Measurements from ENCODE around the gene HUS1.

Gene HUS1

DNA sequence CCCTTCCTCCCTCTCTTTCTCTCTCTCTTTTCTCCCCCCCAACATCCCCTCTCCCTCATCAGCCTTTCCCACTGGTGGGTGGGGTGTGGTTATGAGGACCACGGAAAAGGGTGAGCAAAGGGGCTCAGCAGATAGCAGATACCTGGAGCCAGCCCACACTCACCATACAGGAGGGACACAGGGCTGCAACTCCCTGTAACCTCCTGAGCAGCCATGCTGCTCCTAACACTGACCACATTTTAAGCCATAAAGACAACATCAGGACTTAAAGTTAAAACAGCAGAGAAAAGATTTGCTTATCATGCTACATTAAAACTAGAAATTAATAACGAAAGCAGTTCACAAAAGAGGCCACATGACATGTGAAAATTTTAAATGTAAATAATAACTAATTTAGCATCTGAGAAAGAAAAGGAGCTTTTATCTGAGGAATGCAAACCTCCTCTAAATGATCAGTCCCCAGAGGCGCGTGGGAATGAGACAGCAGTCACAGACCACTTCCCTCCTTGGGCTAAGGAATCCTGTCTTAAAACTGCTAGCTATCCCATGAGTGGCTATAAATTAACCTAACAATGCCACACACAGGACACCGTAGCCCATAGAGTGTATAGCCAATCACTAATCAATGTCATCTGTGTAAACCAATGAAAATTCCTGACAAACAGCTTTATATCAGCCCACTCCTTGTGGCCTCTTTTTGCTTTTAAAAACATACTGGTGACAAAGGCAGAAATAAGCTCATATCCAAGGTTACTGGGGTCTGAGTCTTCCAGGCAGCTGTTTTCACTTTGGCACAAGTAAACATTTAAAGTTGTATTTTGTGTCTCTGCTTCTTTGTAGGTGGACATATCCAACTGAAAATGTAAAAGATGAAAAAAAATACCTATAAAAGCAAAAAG lies 64.4 kb downstream of the HUS1 start:
- Histone ChIP-seq H2AFZ (ENCODE audit: low read depth) (no peak overlapping the region), H3K36me3 (ENCODE audit: insufficient read depth) (no peaks in the 10 kb centered on the region), H3K9ac (no peak overlapping the region), H4K20me1 (ENCODE audit: insufficient read depth) (no peaks in the 10 kb centered on the region), H3K27ac (no peak overlapping the region), H3K79me2 (ENCODE audit: insufficient read depth, low read depth) (no peaks in the 10 kb centered on the region), H3K4me1 (ENCODE audit: low read depth, poor library complexity, severe bottlenecking) (no peaks in the 10 kb centered on the region), H3K4me2 (no peak overlapping the region), H3K4me3 (IDR thresholded peaks at IDR 0.05; ENCODE audit: insufficient read depth, low read depth, low read length) (no peak overlapping the region), H3K27me3 (ENCODE audit: insufficient read depth, low read depth) (no peaks in the 10 kb centered on the region)
- TF ChIP-seq, protein P1, sequence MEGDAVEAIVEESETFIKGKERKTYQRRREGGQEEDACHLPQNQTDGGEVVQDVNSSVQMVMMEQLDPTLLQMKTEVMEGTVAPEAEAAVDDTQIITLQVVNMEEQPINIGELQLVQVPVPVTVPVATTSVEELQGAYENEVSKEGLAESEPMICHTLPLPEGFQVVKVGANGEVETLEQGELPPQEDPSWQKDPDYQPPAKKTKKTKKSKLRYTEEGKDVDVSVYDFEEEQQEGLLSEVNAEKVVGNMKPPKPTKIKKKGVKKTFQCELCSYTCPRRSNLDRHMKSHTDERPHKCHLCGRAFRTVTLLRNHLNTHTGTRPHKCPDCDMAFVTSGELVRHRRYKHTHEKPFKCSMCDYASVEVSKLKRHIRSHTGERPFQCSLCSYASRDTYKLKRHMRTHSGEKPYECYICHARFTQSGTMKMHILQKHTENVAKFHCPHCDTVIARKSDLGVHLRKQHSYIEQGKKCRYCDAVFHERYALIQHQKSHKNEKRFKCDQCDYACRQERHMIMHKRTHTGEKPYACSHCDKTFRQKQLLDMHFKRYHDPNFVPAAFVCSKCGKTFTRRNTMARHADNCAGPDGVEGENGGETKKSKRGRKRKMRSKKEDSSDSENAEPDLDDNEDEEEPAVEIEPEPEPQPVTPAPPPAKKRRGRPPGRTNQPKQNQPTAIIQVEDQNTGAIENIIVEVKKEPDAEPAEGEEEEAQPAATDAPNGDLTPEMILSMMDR (conservative IDR thresholded peaks at IDR 0.05; ENCODE audit: low read depth, low read length): no peak

Measured in KMS-11 (cell line).